DMS79 (cell line): ENCODE data around the gene ITGA7.

Experiments used
- DNase-seq: peaks from one replicate; lab custom pipeline; 2025; lab: John Stamatoyannopoulos, UW

The ITGA7 gene

DNA sequence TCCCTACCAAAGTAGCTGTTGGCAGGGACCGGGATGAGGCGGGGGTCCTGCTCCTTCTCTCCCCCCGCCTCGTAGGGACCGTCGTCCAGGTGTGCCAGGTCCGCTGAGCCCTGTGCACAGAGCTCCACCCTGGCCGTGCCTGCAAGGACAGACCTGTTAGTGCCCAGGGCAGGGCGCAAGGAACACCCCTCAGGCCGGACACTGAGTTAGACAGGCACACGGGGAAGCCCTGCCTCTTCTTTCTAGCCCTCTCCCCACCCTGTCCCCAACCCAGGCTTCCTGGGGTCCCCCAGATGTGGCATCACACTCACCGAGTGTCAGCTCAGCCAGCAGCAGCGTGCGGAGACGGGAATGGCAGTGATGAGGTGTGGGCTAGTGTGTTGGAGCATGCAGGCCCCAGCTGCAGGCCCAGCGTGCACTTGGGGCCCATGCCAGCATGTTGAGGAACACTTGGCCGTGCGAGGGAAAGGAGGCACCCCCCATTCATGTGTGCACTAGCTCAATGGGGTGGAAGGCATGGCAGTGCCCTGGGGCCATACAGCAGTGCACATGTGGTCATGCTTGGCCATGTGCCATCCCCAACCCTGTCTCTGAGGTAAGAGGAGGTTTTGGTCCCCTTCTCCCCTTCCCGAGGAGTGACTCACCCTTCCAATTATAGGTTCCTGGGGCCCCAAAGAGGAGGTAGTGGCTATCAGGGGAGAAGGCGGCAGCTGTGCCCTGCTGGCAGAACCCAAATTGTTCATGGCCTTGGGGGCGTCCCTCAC lies 7.3 kb downstream of the ITGA7 start:
- no peak for DNase-seq

DNA sequence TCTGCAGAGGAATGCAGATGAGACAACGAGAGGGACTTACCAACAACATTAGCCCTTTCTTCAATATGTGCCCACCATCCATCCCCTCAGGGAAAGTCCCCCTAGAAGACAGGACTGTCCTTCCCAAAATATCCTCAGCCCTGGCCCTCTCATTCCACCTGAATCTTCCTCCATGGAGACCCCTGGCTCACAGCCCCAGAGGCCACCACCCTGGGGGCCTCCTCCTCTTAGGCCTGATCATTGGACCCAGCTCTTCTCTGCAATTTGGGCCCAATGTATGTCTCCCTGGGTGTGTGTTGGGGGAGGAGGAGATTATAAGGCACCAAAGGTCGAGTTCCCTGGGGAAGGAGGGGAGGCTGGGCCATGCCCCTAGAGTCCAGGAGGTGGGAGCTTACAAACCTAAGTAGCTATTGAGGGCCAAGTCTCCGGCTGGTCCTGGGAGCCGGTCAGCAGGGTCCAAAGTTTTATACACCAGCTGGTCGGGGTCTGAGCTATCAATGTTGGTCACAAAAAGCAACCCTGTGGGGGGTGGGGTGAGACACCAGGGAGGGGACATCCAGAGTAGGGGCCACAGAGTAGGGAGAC lies 8.1 kb downstream of the ITGA7 start:
- no peak for DNase-seq

DNA sequence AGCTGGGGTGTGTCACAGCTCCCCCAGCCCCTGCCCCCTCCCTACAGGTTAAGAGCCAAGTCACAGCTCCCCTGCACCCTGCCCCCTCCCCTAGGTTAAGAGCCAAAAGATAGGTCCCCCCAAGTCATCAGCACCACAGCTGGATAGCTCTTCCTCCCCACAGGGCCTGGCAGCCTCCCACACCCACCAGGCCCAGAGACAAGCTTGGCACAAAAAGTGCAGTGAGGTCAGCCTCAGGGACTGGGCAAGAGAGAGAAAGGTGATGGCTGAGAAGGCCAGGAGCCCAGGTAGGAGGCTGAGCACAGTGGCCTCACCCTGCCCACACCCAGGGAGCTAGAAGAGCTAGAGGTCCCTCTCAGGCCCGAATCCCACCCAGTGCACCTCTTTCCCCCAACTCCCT lies 8.7 kb downstream of the ITGA7 start:
- no peak for DNase-seq

DNA sequence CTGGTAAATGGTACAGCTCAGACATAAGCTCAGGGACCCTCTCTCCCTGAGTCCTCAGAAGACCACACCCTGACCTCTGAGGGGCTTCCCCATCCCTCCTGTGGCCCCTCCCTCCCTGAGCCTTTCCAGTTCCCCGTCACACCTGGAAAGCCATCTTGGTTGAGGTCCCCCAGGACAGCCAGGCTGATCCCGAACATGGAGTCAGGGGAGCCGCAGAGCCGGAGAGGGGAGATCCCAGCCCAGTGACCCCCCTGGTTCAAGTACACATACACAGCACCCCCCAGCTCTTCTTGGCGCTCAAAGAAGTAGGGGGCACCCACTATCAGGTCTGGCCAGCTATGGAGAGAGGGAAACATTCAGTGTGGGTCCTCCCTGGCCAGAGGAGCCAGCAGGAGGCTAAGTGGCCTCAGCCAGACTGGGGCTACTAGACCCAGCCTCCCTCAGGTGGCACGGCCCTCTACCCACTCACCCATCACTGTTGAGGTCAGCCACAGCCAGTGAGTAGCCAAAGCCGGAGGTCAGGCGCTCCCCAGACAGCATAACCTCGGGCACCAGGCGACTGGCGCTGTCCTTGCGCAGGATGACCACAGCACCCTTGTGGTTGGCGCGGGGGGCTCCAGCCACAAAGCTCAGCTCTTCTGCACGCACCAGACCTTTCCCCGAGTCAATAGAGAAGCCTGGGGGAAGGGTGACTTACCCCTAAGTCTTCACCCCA lies 9.3 kb downstream of the ITGA7 start:
- no peak for DNase-seq

DNA sequence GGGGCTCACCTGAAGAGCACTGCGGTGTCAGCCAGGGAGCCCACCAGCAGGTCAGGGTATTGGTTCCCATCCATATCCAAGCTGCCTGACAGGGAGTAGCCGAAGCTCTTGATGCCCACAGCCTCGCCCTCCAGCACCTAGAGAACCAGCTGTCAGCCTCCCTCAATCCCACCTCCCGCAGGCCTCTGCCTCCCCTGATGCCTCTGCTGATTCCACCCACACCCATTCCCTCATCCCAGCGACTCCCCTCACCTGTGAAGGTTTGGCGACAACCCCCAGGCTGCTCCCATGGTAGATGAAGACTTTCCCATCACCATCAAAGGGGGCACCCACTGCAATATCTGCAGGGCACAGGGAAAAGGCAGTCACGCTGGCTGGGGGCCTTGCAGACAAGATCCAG lies 10.0 kb downstream of the ITGA7 start:
- DNase-seq = no peak

DNA sequence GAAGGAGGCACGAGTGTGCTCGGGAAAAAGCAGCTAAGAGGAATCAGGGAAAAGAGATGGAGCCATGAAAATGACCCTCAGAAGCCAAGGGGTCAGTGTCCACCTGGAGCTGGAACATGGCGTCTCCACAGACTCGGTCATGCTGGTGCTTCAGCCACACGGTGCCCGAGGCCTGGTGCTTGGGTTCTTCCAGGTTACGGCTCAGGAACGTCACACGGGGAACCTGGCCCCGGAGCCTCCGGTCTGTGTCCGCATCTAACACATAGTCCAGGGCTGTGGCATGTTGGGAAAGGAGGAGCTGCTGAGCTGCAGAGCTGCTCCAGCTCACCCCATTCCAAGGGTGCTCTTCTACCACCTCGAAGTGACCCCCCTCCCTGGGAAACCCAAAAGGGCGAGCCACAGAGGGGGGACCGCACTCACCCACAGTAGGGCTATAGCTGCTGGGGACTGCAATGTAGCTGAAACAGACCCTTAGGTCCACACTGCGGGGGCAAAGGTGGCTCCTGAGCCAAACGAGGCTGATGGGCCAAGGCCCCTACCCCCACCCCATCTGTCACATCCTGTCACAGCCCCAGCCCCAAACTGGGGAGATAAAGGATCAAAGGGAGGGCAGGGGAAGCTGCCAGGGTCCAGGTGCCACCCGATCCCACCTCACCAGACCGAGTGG lies 10.8 kb downstream of the ITGA7 start:
- no peak for DNase-seq

DNA sequence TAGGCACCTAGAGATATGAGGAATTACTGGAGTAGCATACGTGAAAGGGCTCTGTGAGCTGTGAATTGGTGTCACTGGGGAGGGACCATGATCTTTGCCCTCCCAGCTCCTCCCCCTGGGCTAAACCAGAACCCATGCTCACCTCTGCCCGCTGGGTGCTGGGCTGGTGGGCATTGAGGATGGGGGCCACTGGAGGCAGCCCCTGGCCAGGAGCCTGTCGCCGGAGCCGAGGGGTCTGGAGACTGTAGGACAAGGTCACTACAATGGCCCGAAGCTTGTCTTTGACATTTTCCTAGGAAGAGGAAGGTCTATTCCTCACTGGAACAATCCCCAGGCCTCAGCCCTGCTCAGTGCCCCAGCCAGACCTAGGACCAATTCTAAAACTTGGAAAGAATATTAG lies 11.6 kb downstream of the ITGA7 start:
- no peak for DNase-seq

DNA sequence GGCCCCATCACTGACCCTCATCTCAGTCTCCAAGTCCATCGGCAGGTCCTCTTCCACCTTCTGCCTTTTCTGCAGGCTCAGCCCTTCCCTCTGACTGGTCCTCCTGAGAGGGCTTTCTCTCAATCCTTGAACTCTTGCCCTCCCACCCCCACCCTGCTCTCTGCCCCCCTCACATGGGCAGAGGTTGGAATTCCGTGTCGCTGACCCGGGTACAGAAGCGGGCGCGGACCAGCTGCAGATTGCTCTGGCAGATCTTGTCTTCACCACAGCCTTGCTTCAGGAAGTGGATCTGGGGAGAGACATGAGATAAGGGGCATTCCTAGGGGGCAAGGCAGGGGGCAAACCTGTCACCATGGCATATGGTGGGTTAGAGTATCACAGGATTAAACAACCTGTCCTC lies 12.4 kb downstream of the ITGA7 start:
- DNase-seq = no peak

DNA sequence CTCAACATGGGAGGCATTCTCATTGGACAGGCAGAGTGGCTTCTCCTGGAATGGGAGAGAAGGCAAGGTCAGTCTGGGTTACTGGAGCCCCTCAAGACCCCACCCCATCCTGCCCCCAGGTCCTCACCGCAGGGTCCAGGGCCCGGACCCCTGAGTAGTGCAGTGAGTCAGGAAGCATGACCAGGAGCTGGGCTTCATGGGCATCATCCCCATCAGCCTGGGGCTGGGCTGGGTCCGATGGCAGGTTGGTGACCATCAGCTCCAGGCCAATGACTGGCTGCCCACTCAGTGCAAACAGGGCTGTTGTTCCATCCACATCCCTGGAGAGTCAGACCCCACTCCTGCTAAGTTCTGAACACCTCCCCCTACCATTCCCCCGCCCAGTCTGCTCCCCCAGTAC lies 13.1 kb downstream of the ITGA7 start:
- no peak for DNase-seq

DNA sequence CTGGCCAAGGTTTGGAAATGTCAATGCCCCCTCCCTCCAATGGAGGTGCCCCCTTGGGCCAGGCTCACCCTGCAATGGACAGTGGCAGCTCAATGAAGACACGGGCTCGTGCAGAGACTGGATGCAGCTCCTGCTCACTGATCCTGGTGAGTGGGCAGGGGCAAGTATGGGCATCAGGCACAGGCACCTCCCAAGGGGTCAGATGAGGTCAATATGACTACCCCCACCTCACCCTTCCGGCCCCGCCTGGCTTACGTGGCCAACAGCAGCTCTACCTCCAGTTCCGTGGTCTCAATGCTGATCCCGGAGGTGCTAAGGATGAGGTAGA lies 13.6 kb downstream of the ITGA7 start:
- no peak for DNase-seq

DNA sequence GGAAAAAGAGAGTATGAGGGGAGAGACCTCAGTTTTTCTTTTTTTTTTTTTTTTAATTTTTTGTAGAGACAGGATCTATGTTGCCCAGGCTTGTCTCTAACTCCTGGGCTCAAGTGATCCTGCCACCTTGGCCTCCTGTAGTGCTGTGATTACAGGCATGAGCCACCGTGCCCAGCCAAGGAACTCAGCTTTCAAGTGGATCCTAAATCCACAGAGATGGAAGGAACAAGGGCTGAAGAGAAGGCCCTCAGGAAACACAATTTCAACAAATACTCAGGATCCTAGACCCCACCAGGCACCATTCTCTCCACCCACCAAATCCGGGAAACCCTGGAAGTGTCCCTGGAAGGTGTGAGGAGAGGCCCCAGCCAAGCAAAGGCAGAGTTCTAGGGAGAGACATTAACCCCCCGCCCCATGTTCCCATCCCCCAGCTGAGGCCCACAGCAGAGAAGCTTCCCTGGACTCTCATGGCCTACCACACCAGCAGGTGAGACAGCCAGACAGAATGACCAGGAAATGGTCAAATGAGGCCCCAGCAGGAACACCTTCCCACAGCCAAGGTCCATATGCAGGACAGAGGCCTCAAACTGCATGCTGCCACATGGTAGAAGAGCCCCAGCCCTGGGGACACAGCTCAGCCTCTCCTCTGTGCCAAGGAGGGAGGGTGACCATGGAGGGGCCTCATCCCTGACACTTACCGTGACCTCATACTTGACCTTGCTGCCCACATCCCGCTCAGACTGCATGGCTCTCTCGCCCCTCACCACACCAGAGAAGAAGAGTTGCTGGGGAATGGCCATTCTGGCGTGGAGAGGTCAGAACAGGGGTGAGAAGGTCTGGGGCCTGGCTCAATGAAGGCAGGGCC lies 14.1 kb downstream of the ITGA7 start:
- no peak for DNase-seq

DNA sequence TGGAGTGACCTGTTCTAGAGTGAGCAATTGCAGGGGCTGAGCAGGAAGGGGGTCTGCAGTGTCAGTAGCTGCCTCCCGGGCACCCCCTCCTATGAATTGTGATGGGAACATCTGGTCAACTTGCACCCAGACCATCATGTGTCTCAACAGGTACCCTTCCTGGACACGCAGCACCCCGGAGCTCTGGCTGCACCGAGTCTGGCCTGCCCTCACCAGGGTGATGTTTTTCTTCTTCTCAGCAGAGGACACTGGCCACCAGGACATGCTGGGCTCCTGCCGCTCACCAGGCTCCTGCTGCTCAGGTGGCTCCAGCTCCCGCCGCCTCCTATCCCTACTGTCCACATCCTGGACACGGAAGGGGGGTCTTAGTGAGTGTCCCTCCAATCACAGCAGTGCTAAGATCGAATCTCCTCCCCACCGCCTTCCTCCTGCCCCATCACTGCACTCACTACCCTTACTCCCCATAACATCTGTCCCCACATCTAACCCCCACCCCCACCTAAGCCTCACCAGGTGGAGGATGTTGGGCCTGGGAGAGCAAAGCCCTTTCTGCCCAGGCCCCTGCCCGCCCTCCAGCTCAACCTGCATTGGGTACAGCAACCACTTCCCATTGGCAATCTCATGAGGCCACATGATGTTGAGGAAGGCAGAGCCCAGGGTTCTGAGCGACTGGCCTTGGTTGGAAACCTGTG lies 14.9 kb downstream of the ITGA7 start:
- no peak for DNase-seq

DNA sequence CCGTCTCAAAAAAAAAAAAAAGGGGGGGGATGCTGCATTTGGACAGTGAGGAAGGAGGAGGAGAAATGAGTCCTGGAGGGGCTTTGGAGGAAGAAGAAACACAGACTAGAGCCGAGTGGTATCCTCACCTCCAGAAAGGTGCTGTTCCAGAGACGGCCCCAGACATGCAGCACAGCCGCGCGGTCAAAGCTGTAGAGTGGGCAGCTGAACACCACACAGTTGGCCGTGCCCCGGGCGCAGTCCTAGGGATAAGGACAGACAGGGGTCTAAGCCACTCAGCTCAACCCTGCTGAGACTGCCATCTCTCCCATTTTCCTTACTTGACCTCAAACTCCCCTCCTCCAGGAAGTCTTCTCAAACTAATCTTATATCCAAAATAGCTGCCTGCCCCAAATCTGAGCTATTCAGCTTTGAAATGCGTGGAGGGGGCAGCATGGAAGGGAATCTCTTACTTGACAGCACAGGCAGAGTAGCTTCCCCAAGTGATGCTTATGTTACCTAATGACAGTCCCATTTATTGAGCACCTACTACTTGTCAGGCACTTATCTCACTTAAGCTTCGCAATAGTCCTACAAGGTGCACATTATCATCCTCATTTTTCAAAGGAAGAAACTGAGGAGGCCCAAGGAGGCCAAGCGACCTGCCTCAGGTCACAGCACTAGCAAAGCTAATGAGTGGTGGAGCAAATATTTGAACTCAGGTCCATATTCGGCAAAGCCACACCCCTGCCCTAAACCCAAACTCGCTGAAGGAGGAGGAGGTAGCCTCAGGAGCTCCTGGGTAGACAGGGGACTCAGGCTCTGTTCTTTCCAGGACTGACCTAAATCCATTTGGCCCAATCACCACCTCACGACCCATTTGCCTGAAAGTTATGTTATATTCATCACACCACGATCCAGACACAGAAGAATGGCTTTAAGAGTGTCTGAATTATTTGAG lies 18.7 kb downstream of the ITGA7 start:
- no peak for DNase-seq

DNA sequence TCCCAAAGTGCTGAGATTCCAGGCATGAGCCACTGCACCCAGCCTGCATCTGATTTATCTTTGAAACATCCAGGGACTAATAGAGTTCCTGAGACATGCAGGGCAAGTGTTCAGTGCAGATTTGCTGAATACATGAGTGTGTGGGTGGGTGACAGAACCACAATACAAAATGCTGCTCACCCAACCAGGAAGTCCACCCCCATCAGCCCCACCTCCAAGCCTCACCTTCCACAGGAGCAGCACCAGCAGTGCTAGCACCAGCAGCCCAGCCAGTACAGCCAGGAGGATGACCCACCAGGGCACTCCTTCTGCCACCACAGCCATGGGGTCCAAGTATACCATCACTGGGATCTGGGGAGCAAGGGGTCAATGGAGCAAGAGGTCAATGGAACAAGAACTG lies 20.0 kb downstream of the ITGA7 start:
- DNase-seq = no peak

DNA sequence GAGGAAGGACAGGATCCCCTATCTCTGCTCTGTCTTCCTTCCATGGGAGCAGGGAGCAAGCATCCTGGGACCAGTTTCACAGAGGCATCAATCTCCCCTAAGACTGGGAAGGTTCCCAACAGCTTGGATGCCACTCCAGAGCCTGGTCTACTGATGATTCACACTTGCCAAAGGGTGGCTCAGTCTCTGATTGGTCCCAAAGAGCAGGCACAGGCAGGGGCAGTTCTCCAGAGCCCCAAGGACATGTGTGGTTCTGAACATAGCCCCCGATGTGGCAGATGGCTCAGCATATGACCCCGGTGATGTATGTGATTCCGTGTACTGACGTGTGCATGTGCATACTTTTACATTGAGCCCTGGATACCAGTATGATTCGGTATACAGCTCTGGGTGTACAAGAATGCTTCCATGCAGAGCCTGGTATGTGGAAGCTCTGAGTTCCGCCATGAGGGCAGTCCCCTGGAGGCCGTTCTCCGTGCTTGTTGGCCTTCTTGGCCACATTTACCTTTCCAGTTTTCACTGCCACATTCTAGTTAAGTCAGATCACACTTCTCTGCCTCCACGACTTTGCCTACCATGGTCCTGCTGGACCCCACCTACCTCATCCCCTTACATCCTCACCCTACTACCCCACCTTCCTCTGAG lies 21.2 kb downstream of the ITGA7 start:
- DNase-seq = no peak

DNA sequence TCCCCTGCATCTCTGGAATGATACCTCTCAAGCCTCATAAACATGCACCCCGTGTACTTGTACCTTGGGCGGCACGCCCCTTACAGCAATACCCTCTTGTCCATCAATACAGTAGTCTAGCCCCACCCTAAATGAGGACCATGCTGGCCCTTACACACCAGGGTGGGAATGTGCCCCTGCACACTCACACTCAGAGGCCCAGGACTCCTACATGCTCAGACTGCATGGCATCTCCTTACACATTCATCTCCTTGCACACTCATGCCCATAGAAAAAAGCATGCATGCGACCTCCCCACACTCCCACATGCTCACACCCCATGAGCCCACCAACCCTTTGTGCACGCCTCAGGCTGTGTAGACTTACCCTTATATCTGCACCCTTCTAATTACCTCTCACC lies 22.0 kb downstream of the ITGA7 start:
- DNase-seq = no peak

DNA sequence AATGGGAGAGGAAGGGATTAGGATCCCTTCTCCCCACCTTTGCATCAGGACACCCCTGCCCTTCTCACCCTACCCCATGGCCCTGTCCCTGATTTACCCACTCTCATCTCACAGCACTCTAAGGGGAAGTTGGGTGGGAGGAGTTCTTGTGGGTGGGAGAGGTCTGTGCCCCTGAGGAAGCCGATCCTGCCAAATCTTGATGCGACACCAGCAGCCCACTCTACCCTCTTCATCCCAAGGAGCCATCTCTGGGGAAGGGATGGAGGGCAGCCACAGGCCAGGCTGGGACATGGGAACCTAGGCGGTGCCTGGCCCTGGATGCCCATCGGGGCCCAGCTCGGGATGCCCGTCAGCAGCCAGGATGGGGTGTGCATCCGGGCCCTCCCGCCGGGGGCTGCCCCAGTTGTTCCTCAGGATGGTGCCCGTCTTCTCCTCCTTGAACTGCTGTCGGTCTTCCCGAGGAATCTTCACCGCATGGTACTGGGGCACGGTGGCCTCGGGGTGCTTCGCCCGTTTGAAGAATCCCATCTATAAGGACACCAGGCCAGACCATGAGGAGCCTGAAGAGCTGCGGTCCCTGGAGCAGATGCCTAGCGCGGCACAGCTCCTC lies 22.8 kb downstream of the ITGA7 start:
- no peak for DNase-seq

DNA sequence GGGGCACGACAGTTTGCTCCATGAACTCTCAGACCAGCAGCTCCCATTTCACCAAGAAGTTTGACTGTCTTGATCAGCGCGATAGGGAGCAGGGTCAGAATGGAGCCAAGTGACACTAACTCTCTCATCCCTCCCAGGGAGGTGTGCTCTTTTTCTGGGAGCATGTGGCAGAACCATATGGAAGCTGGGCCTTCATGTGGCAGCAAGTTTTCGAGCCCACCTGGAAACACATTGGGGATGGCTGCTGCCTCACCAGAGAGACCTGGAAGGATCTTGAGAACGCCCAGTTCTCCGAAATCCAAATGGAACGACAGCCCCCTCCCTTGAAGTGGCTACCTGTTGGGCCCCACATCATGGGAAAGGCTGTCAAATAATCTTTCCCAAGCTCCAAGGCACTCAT lies 24.0 kb downstream of the ITGA7 start:
- DNase-seq = no peak

DNA sequence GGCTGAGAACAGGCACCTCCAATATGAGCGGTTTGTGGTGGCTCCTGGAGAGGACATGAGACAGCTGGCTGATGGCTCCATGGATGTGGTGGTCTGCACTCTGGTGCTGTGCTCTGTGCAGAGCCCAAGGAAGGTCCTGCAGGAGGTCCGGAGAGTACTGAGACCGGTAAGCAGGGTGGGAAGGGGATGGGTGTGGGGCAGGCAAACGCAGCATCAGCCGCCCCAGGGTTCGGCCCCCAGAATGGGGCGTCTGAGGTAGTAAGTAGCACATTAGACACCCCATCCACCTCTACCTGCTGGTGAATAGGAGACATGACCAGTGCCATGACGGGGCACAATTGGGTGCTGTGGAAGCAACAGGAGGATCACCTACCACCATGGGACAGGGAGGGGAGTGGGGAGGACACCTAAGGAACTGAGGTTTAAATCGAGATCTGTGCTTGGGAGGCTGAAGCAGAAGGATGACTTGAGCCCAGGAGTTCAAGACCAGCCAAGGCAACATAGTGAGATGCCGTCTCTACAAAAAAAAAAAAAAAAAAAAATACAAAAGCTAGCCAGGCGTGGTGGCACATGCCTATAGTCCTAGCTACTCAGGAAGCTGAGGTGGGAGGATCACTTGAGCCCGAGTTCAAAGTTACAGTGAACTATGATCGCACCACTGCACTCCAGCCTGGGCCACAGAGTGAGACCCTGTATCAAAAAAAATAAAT lies 25.5 kb downstream of the ITGA7 start:
- no peak for DNase-seq
